AG09319 (cell line): Measurements from ENCODE around the gene ARMC7.

Experiments used
- DNase-seq: peaks from one replicate; pipeline ENCODE4 v3.0.0-alpha.2; 2010; ENCODE audit warnings: low read depth; ENCODE audit errors: extremely low read depth
- TF ChIP-seq, protein P1 (sequence below): IDR thresholded peaks from 2 replicates; pipeline ENCODE4 v1.5.1; 2011; ENCODE audit warnings: low read depth, mild to moderate bottlenecking, inconsistent platforms, low read length, moderate library complexity

ARMC7 gene

DNA sequence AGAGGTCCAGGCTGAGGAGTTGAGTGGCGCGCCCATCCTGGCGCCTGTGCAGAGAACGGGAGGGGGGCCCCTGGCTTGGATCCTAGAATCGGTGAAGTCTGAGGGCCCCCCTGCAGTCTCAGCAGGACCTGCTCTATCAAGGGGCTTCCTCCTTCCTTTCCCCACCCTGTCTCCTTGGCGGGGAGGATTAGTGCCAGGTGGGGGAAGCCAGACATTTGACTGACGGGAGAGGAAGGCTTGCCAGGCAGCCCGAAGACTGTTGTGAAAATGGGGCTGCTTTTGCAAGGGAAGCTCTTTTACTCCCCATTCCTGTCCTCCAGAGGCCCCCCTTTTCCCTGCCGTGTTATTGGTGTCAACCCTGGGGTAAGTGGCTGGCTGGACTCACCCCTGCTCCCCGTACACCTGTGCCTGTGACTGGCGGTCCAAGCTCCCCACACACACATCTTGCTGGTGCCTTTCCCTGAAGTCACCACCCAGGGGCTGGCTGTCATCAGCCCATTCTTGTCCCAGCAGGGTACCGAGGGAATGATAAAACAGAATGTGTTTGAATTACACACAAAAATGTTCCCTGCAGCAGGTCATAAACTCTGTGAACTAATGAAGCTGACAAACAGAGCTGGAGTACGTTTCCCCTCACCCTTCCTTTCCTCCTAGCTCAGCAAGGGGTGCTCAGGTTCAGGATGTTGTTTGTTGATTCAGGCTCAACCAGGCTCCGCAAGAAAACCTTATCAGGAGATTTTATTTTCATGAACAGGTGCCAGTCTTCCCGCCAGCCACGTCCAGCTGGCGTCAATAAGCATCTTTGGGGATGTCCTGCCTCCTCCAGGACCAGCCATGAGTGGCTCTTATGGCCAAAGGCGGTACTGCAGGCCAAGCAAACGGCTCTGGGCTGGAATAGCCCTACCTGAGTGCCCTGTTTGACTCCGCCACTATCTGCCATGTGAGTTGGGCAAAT, 4.4 kb upstream of the ARMC7 start:
- DNase-seq: no peak
- TF ChIP-seq, protein P1, sequence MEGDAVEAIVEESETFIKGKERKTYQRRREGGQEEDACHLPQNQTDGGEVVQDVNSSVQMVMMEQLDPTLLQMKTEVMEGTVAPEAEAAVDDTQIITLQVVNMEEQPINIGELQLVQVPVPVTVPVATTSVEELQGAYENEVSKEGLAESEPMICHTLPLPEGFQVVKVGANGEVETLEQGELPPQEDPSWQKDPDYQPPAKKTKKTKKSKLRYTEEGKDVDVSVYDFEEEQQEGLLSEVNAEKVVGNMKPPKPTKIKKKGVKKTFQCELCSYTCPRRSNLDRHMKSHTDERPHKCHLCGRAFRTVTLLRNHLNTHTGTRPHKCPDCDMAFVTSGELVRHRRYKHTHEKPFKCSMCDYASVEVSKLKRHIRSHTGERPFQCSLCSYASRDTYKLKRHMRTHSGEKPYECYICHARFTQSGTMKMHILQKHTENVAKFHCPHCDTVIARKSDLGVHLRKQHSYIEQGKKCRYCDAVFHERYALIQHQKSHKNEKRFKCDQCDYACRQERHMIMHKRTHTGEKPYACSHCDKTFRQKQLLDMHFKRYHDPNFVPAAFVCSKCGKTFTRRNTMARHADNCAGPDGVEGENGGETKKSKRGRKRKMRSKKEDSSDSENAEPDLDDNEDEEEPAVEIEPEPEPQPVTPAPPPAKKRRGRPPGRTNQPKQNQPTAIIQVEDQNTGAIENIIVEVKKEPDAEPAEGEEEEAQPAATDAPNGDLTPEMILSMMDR: peak; percentile 56

DNA sequence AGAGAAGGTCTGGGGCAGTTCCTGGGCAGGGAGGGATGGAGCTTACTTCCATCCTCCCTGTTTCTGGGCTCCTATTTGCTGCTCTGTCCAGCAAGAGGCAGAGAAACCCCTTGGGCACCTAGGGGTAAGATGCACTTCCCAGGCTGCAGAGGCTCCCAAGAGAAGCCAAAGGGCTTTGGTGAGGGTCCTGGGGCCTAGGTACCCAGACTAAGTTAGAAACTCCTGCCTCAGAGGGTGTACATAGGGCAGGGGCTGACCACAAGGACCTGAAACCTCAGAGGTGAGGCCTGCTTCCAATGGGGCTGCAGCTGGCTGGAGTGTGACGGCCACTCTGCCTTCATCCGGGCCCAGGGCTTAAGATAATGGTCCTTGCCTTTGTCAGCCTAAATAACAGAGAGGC, 1.6 kb upstream of the ARMC7 start:
- no peak for DNase-seq
- TF ChIP-seq, protein P1: no peak

DNA sequence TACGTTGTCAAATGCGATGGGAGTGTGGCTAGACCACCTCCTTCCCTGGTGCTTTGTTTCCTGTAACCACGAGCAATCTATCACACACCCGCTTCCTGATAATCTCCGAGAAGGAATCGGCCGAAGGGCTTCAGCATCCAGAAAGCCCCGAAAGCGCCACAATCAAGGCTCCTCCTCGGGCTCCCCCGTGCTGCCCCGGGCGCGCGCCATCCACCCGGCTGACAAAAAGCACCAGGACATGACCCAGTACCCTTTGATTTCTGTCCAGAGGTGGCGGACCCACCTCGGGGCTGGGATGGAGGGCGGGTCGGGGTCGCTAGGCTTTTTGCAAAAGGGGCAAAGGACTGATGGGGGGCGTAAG, 743 bp upstream of the ARMC7 start:
- no peak for DNase-seq
- TF ChIP-seq, protein P1: no peak

DNA sequence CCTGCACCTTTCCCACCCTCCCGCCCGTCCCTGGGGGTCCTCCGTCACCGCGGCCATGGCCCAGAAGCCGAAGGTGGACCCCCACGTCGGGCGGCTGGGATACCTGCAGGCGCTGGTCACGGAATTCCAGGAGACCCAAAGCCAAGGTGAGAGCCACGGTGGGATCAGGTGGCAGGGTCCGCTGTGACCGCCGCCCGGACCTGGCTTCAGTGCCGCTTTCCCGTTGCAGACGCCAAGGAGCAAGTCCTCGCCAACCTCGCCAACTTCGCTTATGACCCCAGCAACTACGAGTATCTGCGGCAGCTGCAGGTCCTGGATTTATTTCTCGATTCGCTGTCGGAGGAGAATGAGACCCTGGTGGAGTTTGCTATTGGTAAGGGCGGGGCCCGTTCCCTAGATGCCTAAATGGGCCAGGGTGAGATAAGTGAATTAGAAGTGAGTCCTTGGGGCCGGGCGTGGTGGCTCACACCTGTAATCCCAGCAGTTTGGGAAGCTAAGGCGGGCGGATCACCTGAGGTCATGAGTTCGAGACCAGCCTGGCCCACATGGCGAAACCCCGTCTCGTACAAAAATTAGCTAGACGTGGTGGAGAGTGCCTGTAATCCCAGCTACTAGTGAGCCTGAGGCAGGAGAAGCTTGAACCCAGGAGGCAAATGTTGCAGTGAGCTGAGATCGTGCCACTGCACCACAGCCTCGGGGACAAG, 617 bp downstream of the ARMC7 start:
- DNase-seq: no peak
- TF ChIP-seq, protein P1: no peak

DNA sequence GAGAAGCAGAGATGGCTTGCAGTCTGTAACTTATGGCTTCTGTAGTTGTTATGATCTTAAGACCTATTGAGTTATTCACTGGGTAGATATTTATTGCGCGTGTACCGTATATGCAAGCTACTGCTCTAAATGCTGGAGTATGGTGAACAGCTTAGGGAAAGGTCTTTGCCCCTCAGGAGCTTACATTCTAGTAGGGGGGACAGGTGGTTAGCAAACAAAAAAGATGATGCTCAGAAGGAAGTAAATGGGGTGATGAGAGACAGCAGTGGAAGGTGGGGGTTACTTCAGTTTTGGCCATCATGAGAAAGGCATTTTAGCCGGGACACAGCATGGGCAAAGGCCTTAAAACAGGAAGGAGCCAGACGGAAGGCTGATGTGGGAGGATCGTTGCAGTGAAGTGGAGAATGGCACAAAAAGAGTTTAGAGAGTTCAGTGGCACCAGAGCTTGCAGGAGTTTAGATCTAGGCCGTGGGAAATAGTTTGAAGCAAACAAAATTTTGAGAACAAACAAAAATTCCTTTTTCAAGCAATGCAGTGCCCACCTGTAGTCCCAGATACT, 2.1 kb downstream of the ARMC7 start:
- TF ChIP-seq, protein P1: no peak
- DNase-seq: no peak

DNA sequence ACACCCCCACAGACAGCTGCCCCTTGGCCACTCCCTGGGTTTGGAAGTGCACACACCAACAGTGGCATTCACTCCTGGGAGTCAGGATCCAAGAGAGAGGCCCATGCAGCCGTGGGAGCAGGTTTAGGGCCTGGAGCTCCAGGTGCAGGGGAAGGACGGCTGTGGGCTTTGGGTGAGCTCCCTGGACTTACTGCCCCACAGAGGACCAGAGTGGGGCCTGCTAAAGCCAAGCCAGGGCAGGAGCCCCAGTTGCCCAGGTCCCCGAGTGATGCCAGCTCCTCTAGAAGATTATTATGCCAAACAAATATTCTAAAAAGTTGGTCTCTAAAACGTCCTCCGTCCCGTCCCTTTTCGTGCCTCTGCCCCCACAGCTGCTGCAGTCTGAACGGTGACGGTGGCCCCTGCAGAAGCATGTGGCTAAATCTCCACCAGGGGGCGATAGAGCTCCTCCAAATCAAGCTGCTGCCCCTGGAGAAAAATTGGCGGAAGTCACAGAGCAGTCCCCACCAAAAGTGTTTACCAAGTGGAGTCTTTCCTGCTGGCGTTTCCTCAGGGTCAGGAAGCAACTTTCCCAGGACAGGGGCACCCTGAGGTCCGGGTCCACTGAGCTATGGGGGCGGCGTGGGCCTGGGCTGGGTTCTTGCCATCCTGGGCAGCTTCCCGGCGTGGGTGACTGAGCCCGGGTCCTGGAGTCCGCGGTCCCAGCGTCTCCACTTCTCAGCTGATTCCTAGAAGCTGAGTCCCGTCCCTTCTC, 4.2 kb downstream of the ARMC7 start:
- peak; percentile 76 for DNase-seq
- TF ChIP-seq, protein P1: peak; percentile 93
